CD4-positive, alpha-beta T cell treated with Interleukin-6 for 4 hours (primary cell): ENCODE data around the gene FOXN3.

Source experiments
- DNase-seq: peaks from one replicate; pipeline ENCODE4 v3.0.0-alpha.2; 2020; ENCODE audit warnings: mixed read lengths

Gene FOXN3

DNA sequence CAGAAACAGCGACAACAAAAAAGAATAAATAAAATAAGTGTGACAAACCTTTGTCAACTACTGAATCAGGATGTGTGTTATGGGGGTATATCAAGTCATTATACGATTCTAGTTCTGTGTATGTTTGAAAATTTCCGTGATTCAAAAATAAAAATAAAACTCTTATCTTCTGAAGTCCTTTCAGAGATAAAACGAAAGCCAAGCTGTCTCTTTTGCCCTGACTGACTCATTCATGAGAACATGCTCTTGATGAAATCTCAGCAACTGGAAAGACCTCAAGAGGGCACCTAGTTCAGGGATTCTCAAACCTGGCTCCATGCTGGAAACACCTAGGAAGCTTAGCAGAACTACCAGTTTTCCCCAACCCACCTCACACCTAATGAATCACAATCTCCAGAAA, 9.2 kb downstream of the FOXN3 start:
- DNase-seq, result no peak

- DNase-seq, result no peak
Measured at GRCh38 chr14:89406941-89407340, 10.1 kb downstream of the FOXN3 start.

- DNase-seq, result no peak
Measured at GRCh38 chr14:89406361-89406760, 10.7 kb downstream of the FOXN3 start.

- DNase-seq, result no peak
Measured at GRCh38 chr14:89405712-89406111, 11.3 kb downstream of the FOXN3 start.

DNA sequence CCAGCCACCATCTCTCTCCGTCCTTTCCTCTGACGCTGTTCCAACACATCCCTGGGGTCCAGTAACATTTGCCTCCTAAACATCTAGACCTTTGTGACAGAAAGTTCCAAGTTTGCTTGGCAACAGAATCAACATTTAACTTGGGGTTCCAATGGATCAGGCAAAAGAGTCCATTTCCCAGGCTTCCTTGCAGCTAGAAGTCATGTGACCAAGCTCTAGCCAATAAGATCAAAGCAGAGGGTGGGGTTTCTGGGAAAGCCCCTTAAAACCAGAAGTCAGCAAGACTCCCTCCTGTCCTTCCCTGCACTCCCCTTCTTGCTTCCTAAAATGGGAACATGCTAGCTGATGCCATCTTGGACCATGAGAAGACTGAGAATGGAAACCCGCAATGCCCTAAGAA, 14.7 kb downstream of the FOXN3 start:
- DNase-seq, result no peak

DNA sequence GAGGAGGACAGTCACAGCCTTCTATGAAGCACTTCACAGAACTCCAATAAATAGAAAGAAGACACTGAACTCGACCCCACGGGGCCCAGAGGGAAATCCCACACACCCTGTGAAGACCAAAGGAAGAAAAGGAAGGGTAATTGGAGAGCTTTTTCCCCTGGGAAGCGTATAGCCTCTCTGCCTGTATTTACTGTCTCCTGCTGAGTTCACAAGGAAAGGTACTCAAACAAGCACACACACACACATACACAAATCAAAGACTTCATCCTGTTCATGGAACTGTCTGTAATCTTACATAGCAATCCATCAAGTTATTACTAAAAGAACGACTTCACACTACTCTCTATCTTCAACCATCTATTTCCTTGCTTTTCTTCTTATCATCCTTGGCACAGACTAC, 15.3 kb downstream of the FOXN3 start:
- no peak for DNase-seq

- no peak for DNase-seq
Measured at GRCh38 chr14:89401241-89401640, 15.8 kb downstream of the FOXN3 start.

GRCh38 chr14:89400529-89400928, 16.5 kb downstream of the FOXN3 start:
- no peak for DNase-seq

DNA sequence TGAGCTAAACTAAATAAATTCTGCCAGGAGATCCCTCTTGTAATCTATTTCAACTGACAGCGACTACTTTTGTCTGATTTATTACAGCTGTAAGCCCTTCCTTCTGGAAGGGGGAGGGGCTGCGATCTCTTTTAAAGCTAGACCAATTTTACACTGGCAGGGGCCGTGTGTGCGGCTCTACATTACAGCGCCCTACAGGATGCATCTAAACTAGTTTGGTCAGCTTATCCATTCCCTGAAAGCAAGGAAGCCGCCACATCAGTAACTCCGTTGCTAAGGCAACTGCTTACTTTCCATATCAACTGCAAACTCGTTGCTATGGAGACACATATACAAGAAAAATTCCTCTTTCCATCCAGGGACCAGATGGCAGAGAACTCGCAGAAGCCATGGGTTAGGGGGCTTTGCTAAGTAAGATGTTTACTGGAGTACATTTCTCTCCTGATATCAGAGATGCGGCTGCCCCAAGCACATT, 17.4 kb downstream of the FOXN3 start:
- no peak for DNase-seq

DNA sequence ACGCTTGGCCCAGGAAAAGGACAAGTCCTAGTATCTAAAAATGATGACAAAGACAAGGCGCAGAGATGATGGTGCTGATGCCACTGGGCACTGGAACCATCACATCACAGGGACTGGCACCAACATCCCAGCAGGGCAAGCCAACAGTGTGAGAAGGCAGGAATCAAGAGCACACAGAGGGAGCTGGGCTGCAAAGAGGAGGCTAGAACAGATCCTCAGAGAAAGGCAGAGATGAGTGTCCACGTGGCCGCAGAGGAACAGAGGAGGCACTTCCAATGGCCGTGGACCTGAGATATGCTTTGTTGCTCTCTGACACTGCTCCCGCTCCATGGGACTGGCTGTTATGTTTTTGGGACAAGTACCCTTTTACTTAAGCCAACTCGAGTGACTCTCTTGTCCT, 17.9 kb downstream of the FOXN3 start:
- DNase-seq, result no peak

GRCh38 chr14:89397569-89398230, 19.3 kb downstream of the FOXN3 start:
- DNase-seq, result no peak

- no peak for DNase-seq
Measured at GRCh38 chr14:89394972-89395371, 22.1 kb downstream of the FOXN3 start.

DNA sequence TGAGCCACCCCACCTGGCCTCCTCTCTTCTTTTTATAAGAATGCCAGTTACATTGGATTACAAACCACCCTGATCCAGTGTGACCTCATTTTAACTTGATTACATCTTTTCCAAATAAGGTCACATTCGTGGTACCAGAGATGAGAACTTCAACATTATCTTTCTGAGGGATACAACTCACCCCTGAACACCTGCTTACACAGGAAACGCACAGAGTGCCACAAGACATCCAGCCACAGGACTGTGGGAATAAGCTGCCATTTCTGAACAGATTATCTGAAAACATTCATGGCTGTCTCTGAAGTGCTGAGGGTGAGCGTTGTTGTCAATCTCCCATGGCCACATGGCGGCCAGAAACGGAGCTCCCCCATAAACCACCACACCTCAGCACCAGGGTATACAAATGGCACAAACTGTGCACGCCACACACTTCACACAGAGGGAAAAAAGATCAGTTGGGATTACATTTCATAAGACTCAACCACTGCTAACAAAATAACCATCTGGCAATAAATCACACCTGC, 23.7 kb downstream of the FOXN3 start:
- no peak for DNase-seq

DNA sequence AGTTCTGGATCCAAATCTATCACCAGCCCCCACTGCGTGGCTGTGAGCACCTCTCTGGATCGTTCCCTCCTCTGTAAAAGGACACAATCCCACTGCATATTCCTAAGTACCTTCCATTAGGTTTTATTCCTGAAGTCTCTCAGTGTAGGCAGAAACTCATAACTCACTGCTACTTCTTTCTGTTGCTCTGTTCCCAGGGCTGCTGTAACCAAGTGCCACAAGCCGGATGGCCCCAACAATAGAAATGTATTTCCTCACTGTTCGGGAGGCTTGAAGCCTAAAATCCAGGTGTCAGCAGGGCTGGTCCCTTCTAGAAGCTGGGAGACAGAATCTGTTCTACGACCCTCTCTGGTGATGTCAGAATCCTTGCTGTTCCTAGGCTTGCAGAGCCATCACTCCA, 24.9 kb downstream of the FOXN3 start:
- DNase-seq, result no peak

DNA sequence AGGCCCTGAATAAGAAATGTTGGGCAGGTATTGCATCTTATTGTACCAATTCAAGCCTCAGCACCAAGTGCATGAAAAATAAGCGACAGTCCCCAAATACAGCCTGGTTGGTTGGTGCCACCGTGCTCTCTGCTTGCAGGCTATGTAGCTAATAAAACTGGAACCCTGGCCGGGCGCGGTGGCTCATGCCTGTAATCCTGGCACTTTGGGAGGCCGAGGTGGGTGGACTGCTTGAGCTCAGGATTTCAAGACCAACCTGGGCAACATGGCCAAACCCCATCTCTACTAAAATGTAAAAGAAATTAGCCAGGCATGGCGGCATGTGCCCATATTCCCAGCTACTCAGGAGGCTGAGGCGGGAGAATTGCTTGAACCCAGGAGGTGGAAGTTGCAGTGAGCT, 25.5 kb downstream of the FOXN3 start:
- DNase-seq, result no peak

DNA sequence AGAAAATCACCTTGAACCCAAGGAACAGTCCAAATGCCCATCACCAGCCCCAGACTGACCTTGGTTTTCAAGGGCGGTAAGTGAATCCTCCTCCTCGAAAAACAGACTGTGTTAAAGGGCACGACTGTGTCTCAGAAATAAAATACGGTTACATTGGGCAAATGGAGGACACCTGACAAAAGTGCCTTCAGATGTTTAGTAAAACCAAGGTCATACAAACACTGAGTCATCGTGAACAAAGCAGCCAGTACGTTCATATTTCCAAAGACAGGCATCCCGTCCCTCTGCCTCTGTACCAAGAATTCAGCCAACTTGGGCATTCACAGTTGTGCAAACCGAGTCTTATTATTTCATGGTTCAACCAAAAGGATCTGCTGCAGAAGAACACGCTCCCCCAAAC, 25.9 kb downstream of the FOXN3 start:
- no peak for DNase-seq

GRCh38 chr14:89388853-89389252, 28.2 kb downstream of the FOXN3 start:
- no peak for DNase-seq

GRCh38 chr14:89387922-89388685, 28.9 kb downstream of the FOXN3 start:
- DNase-seq, result no peak

DNA sequence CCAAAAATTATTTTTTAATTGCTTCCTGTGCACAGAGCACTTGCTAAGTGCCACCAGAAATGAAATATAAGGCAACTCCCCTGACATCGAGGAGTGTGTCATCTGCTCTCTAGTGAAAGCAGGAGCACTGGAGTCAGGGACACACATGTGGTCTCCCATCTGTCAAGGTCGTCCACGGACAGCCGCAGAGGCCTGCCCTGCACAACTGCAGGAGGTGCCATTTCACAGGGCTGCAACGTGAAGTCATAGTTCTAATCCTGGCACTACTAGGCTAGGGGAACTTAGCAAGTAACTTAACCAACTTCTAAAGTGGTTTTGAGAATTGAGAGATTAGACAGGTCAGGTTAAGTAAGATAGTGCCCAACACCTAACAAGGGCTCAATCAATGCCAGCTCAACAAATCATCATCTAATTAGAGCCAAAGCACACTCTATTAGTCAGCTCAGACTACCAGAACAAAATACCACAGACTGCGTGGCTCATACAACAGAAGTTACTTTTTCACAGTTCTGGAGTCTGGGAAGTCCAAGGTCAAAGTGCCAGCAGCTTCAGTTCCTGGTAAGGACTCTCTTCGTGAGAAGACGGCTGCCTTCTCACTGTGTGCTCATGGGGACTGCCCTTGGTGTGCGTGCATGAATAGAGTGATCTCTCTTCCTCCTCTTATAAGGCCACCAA, 30.7 kb downstream of the FOXN3 start:
- DNase-seq, result no peak

- no peak for DNase-seq
Measured at GRCh38 chr14:89384636-89385035, 32.4 kb downstream of the FOXN3 start.

DNA sequence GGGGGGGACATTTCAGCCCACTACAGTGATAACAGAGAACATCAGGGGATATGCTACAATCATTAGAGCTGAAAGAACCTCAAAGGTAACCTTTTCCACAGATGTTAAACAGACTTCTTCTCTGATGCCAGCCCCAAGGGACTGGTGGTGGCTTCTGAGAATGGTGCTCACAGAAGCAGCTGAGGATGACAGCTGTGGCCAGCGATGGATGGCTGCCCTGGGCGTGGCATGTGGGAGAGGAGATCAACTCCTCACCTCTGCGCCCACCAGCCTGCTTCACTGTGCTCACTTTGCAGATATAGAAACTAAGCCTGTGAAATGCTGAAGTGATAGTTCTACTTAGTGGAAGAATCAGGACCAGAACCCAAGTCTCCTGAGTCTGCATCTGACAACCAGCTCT, 33.0 kb downstream of the FOXN3 start:
- no peak for DNase-seq

DNA sequence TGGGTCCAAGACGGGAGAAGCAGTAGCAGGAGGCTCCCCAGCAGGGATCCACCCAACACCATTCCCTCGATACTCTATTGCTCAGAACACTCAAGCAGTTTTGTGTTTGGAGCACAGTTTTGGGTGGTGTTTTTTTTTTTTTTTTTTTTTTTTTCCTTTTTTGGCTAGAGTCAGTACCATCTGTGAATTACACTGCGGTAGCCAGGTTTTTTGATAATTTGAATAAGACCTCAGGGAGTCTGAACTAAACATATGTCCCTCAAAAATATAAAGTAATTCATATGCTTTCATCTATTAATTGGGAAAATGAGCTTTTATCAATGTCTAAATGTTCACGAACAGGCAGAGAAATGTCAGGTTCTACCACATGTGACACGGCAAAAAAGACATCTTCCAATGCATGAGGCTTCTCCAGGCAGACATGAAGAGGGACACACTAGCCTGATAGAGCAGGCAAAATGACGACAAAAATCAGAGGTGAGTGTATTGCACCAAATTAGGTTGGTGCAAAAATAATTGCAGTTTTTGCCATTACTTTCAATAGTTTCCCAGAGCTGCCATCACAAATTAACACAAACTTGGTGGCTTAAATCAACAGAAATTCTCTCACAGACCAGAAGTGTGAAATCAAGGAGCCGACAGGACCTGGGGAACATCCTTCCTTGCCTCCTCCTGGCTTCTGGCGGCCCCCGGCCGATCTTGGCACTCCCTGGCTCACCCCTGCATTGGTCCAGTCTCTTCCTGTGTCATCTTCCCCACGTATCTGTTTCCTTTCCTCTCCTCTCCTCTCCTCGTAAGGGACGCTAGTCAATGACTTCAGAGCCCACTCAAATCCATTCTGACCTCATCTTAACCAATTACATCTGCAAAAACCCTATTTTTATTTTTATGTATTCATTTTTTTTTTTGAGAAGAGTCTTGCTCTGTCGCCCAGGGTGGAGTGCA, 33.9 kb downstream of the FOXN3 start:
- no peak for DNase-seq

GRCh38 chr14:89382487-89382886, 34.5 kb downstream of the FOXN3 start:
- DNase-seq, result no peak
